K562 (cell line): ENCODE data around the gene CAMKV. TPM values are rescaled to one million over a fixed set of nuclear protein-coding genes. Genes with fewer than 3 reads are reported as not detected.

ENCODE experiments used
- ATAC-seq: fragments of 200-7000 bp; cut with Tn5 transposase; 3 replicates; pipeline ENCODE4 v1.9.1; 2020; ENCODE audit warnings: moderate library complexity
- BruUV-seq: library from RNA; stranded (reverse); fragments of 400-500 nt; replicated peaks from 2 replicates; lab custom pipeline; 2021; lab: Mats Ljungman, UMichigan
- CTCF ChIA-PET: fragments of 300-600 bp; formaldehyde crosslinking; extraction: SDS; loops from one replicate; lab custom pipeline; 2021; ENCODE audit warnings: low intra/inter-chr PET ratio; lab: Yijun Ruan, JAX
- POLR2A ChIA-PET: fragments of 300-600, 350-650 bp; sonication (Branson Sonifier 250); formaldehyde crosslinking; extraction: SDS; loops from one replicate; lab custom pipeline; 2021; ENCODE audit warnings: antibody characterized with exemption, inconsistent platforms; lab: Yijun Ruan, JAX
- DNase-seq, 4 experiments: peaks; one replicate each; pipeline versions ENCODE4 v3.0.0 to v3.0.0-alpha.2; 2011 to 2018; ENCODE audit warnings: low spot score in 3 of 4, mixed read lengths in 3 of 4; ENCODE audit errors: extremely low read depth in 1 of 4
- FAIRE-seq: peaks from 2 replicates; lab custom pipeline; 2011; peaks lifted over from hg19 to GRCh38; lab: Jason Lieb, UNC
- H2AFZ ChIP-seq: 2 replicates; pipeline ENCODE4 v1.6.0; 2011; ENCODE audit warnings: low read depth, low read length, control low read depth, inconsistent platforms
- H3K27ac ChIP-seq: fragments of 200-600 bp; 3 replicates; pipeline ENCODE4 v1.8.0; 2011; ENCODE audit warnings: low read depth, mild to moderate bottlenecking, control low read depth, inconsistent platforms, low read length, moderate library complexity, mixed read lengths; ENCODE audit errors: extremely low read depth
- H3K27me3 ChIP-seq, 2 experiments: fragments of 300-600 bp in 1 of 2; 2 replicates in 1 of 2; 3 replicates in 1 of 2; pipeline versions ENCODE4 v1.6.0 to v1.8.0; 2011; ENCODE audit warnings: inconsistent platforms in 2 of 2, low read length in 2 of 2, mild to moderate bottlenecking in 1 of 2, mixed read lengths in 1 of 2, moderate library complexity in 1 of 2; ENCODE audit not compliant: control insufficient read depth in 2 of 2, insufficient read depth in 2 of 2
- H3K36me3 ChIP-seq: fragments of 300-600 bp; 3 replicates; pipeline ENCODE4 v1.8.0; 2011; ENCODE audit warnings: mild to moderate bottlenecking, low read length, inconsistent platforms; ENCODE audit not compliant: control insufficient read depth, insufficient read depth
- H3K4me1 ChIP-seq, 2 experiments: fragments of 200-600 bp in 1 of 2; replicated peaks in 1 of 2; 2 replicates in 1 of 2; 3 replicates in 1 of 2; pipeline versions ENCODE4 v1.5.1 to v1.8.0; 2011; ENCODE audit warnings: inconsistent platforms in 2 of 2, low read length in 2 of 2, mild to moderate bottlenecking in 1 of 2, mixed read lengths in 1 of 2, moderate library complexity in 1 of 2; ENCODE audit not compliant: control insufficient read depth in 2 of 2, insufficient read depth in 2 of 2
- H3K4me2 ChIP-seq: 2 replicates; pipeline ENCODE4 v1.6.1; 2011; ENCODE audit warnings: low read length, control low read depth, inconsistent platforms, mixed read lengths; ENCODE audit not compliant: insufficient read depth
- H3K4me3 ChIP-seq: fragments of 200-600 bp; sonication (generic), shearing (Covaris generic); 2 replicates; pipeline ENCODE4 v1.5.1; 2016; ENCODE audit warnings: control low read depth, inconsistent platforms
- H3K79me2 ChIP-seq: fragments of 200-600 bp; 3 replicates; pipeline ENCODE4 v1.8.0; 2011; ENCODE audit warnings: low read length, inconsistent platforms; ENCODE audit not compliant: control insufficient read depth, insufficient read depth
- H3K9ac ChIP-seq, 2 experiments: 2 replicates each; pipeline versions ENCODE4 v1.6.0 to v1.6.1; 2011; ENCODE audit warnings: low read depth in 2 of 2, low read length in 2 of 2, control low read depth in 1 of 2, inconsistent platforms in 1 of 2, mild to moderate bottlenecking in 1 of 2, mixed read lengths in 1 of 2; ENCODE audit not compliant: insufficient read depth in 1 of 2
- H3K9me1 ChIP-seq: one replicate; pipeline ENCODE4 v1.6.0; 2011; ENCODE audit warnings: inconsistent platforms, mild to moderate bottlenecking, low read length, moderate library complexity; ENCODE audit not compliant: control insufficient read depth, insufficient read depth
- H3K9me3 ChIP-seq: replicated peaks from 2 replicates; pipeline ENCODE4 v1.5.1; 2011; ENCODE audit warnings: low read depth, low read length, inconsistent platforms; ENCODE audit not compliant: control insufficient read depth, insufficient read depth
- H4K20me1 ChIP-seq: replicated peaks from 2 replicates; pipeline ENCODE4 v1.6.1; 2011; ENCODE audit warnings: low read length, inconsistent platforms, mixed read lengths; ENCODE audit not compliant: control insufficient read depth, insufficient read depth
- BRD4 ChIP-seq: fragments of 200-600 bp; sonication (generic); IDR thresholded peaks from 2 replicates; pipeline ENCODE4 v1.6.1; 2017; ENCODE audit warnings: inconsistent platforms
- CTCF ChIP-seq, 3 experiments: IDR thresholded peaks in 2 of 3; conservative IDR thresholded peaks in 1 of 3; 2 replicates each; pipeline ENCODE4 v1.5.1; 2011 to 2012; ENCODE audit warnings: low read length in 3 of 3, mild to moderate bottlenecking in 3 of 3, control low read depth in 2 of 3, improper control_type of control experiment in 1 of 3, inconsistent platforms in 1 of 3, low read depth in 1 of 3, mixed read lengths in 1 of 3, moderate library complexity in 1 of 3; ENCODE audit not compliant: insufficient read depth in 2 of 3
- GABPB2 ChIP-seq: fragments of 250-450 bp; sonication (Bioruptor Pico); conservative IDR thresholded peaks from 2 replicates; pipeline ENCODE4 v1.5.1; 2021; ENCODE audit warnings: mild to moderate bottlenecking
- HIVEP1 ChIP-seq: fragments of 250-450 bp; sonication (Bioruptor Pico); IDR thresholded peaks from 2 replicates; pipeline ENCODE4 v1.4.0; 2020; ENCODE audit warnings: mild to moderate bottlenecking
- HNRNPLL ChIP-seq: fragments of 200-400 bp; formaldehyde crosslinking; IDR thresholded peaks from 2 replicates; pipeline ENCODE4 v1.6.1; 2017; ENCODE audit warnings: low read length, low read depth, mild to moderate bottlenecking; ENCODE audit not compliant: poor library complexity, severe bottlenecking
- MCM2 ChIP-seq: fragments of 450-650 bp; IDR thresholded peaks from 2 replicates; pipeline ENCODE4 v1.6.1; 2017; ENCODE audit warnings: low read depth, mild to moderate bottlenecking
- RCOR1 ChIP-seq, 2 experiments: IDR thresholded peaks; 2 replicates each; pipeline ENCODE4 v1.6.1; 2012; ENCODE audit warnings: low read depth in 2 of 2, low read length in 2 of 2, borderline replicate concordance in 1 of 2, improper control_type of control experiment in 1 of 2
- RFX1 ChIP-seq: fragments of 450-650 bp; IDR thresholded peaks from 2 replicates; pipeline ENCODE4 v1.6.1; 2016; ENCODE audit warnings: mild to moderate bottlenecking, moderate library complexity
- TCF3 ChIP-seq: sonication (generic); formaldehyde crosslinking; IDR thresholded peaks from 2 replicates; pipeline ENCODE4 v1.4.0; 2020; ENCODE audit warnings: mild to moderate bottlenecking, missing genetic modification reagents
- THRAP3 ChIP-seq: fragments of 450-650 bp; IDR thresholded peaks from 2 replicates; pipeline ENCODE4 v1.6.1; 2016; ENCODE audit warnings: mild to moderate bottlenecking, inconsistent platforms, borderline replicate concordance
- ZKSCAN8 ChIP-seq: fragments of 200-800 bp; sonication (Bioruptor generic); IDR thresholded peaks from 2 replicates; pipeline ENCODE4 v1.6.1; 2016; ENCODE audit warnings: missing genetic modification characterization, missing compliant biosample characterization
- ZNF507 ChIP-seq: conservative IDR thresholded peaks from 2 replicates; pipeline ENCODE4 v1.6.1; 2017; ENCODE audit warnings: missing genetic modification characterization, missing compliant biosample characterization
- ZNF551 ChIP-seq: fragments of 250-450 bp; sonication (Bioruptor Pico); IDR thresholded peaks from 2 replicates; pipeline ENCODE4 v1.5.0; 2021; ENCODE audit warnings: mild to moderate bottlenecking, moderate library complexity
- ZNF639 ChIP-seq, 2 experiments: fragments of 200-800 bp in 1 of 2; sonication (Bioruptor generic) in 1 of 2; sonication (generic) in 1 of 2; formaldehyde crosslinking in 1 of 2; IDR thresholded peaks in 1 of 2; conservative IDR thresholded peaks in 1 of 2; 2 replicates each; pipeline versions ENCODE4 v1.5.0 to v1.6.1; 2016 to 2020; ENCODE audit warnings: missing compliant biosample characterization in 1 of 2, missing genetic modification characterization in 1 of 2, missing genetic modification reagents in 1 of 2
- WGBS: fragments of 100-300 bp; shearing (Covaris generic); methylation state at CpG from one replicate; pipeline ENCODE4 v1.1.6; 2016; ENCODE audit warnings: low coverage, mixed read lengths; ENCODE audit not compliant: insufficient coverage; ENCODE audit errors: missing lambda C conversion rate; 5-methylcytosine and 5-hydroxymethylcytosine counted together
- in situ Hi-C: fragments of 300-500 bp; cut with MboI; formaldehyde crosslinking; loops from 4 replicates; pipeline ENCODE4 v1.15.0; 2018; ENCODE audit warnings: inconsistent platforms, mixed read lengths
- intact Hi-C: fragments of 100-400 bp; cut with micrococcal nuclease; formaldehyde crosslinking; loops from 2 replicates; pipeline ENCODE4 v1.14.2; 2022
- polyA plus RNA-seq, 8 experiments: library from polyadenylated mRNA; depleted of rRNA in 4 of 8; stranded (reverse) in 5 of 8; unstranded in 3 of 8; fragments of >200 nt; fragmentation: Nextera tagmentation in 2 of 8; fragmentation: Illumina TruSeq in 1 of 8; extraction: Ambion mirVana in 2 of 8; extraction: Trizol in 1 of 8; gene quantifications; 2 replicates each; pipeline versions ENCODE4 v1.2.1 to v1.2.3, GENCODE V29; 2011 to 2014; ENCODE audit warnings: inconsistent platforms in 1 of 8, missing spikeins in 1 of 8
- total RNA-seq, 7 experiments: library from RNA; depleted of rRNA in 6 of 7; stranded (reverse); fragments of >200 nt in 6 of 7; fragmentation: Illumina TruSeq in 2 of 7; extraction: Trizol in 2 of 7; gene quantifications; 2 replicates each; pipeline versions ENCODE4 v1.2.1 to v1.2.3, GENCODE V29; 2011 to 2021; ENCODE audit warnings: low replicate concordance in 1 of 7
- TF ChIP-seq, protein P1 (sequence below): fragments of 150-350 bp; IDR thresholded peaks from 2 replicates; pipeline ENCODE4 v1.6.1; 2014; ENCODE audit warnings: low read depth, mild to moderate bottlenecking, low read length, borderline replicate concordance

The CAMKV gene
- total and polyA plus RNA-seq, 9 of the 15 experiments (the other 6 are each of a cell fraction or from before 2014, with no cell fraction given): 0.08 to 2.7 (median 0.79) TPM

DNA sequence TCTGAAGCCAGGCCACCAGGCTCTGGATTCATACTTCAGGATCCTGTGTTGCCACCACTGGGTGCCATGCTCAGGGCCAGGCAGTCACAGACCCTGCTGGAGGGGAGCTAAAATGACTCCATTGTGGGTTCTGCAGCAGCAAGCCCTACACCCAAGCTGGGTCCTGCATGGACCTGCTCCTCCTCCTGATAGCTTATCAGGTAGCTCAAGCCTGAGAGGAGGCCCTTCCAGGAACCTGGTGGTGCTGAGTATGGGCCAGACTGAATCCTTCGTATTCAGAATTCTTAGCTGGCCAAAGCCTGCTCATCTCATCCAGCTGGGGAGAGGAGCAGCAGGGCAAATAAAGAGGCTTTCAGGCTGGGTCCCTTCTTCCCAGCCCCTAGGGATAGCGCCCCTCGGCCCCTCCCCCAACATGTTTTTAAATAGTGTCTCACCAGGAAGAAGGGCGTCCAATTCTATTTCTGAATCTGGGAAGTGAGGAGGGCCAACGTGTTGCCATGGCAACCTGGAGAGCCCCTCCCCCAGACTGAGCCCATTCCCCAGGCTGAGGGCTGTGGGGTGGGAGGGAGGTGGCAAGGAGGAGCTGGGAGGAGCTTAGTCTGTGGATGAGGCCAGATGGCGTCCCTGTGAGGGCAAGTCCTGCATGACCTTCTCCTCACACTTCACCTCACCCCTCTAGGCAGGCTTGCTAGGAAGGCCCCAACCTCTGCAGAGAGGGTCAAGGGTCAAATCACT, 11.0 kb upstream of the CAMKV start:
- FAIRE-seq (peak; percentile 69), DNase-seq (peak; percentile 61 to 77 (median 68)), ATAC-seq (peak; percentile 84)
- no peak overlapping the region for H3K4me3 ChIP-seq
- H3K9me3 ChIP-seq: no peaks in the 10 kb centered on the region
- no peaks in the 10 kb centered on the region for H3K27me3 ChIP-seq
- intact Hi-C loops (no loop called here), in situ Hi-C loops (no loop called here)
- H2AFZ ChIP-seq: no peak overlapping the region
- H3K9me1 ChIP-seq: no peaks in the 10 kb centered on the region
- no peak overlapping the region for H3K27ac ChIP-seq
- H4K20me1 ChIP-seq: no peaks in the 10 kb centered on the region
- no peaks in the 10 kb centered on the region for H3K36me3 ChIP-seq
- no TSS peak for BruUV-seq
- peak overlapping the region; percentile 21; the same call in 1 of the 2 replicates for H3K4me2 ChIP-seq
- no peaks in the 10 kb centered on the region for H3K79me2 ChIP-seq
- H3K9ac ChIP-seq: peak overlapping the region in 1 of 2 experiments; percentile 62; a peak in 1 of 4 replicates
- H3K4me1 ChIP-seq: peaks cover 11 to 14% of the 10 kb centered on the region in 2 experiments; a peak in 4 of 5 replicates
- ChIA-PET POLR2A (interaction anchor here (0.6 to 2.5 kb wide), 5 partner anchors 8 to 207 kb away, joined by 3 to 9 read pairs (median 3); no protein-coding TSS in a partner anchor), CTCF (no interaction called here)
- WGBS: 22% methylated on average over 3 of the region's 6 CpGs
- TF ChIP-seq RFX1: peak; percentile 93
- TF ChIP-seq ZNF551 (CRISPR knock-in tag): no peak
- TF ChIP-seq RCOR1 (IDR thresholded peaks at IDR 0.05; ENCODE audit: borderline replicate concordance in 1 of 2, low read depth in 2 of 2, low read length in 2 of 2): 0 out of 4 replicates have a peak, but pooled peaks of 1 of the 2 experiments have one; percentile 29
- TF ChIP-seq, protein P1, sequence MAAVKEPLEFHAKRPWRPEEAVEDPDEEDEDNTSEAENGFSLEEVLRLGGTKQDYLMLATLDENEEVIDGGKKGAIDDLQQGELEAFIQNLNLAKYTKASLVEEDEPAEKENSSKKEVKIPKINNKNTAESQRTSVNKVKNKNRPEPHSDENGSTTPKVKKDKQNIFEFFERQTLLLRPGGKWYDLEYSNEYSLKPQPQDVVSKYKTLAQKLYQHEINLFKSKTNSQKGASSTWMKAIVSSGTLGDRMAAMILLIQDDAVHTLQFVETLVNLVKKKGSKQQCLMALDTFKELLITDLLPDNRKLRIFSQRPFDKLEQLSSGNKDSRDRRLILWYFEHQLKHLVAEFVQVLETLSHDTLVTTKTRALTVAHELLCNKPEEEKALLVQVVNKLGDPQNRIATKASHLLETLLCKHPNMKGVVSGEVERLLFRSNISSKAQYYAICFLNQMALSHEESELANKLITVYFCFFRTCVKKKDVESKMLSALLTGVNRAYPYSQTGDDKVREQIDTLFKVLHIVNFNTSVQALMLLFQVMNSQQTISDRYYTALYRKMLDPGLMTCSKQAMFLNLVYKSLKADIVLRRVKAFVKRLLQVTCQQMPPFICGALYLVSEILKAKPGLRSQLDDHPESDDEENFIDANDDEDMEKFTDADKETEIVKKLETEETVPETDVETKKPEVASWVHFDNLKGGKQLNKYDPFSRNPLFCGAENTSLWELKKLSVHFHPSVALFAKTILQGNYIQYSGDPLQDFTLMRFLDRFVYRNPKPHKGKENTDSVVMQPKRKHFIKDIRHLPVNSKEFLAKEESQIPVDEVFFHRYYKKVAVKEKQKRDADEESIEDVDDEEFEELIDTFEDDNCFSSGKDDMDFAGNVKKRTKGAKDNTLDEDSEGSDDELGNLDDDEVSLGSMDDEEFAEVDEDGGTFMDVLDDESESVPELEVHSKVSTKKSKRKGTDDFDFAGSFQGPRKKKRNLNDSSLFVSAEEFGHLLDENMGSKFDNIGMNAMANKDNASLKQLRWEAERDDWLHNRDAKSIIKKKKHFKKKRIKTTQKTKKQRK: no peak
- no peak for TF ChIP-seq ZNF507 (tag)
- TF ChIP-seq GABPB2 (CRISPR knock-in tag): no peak
- no peak for TF ChIP-seq HNRNPLL
- no peak for TF ChIP-seq HIVEP1 (CRISPR knock-in tag)
- TF ChIP-seq MCM2: no peak
- no peak for TF ChIP-seq ZKSCAN8 (CRISPR knock-in tag)
- TF ChIP-seq TCF3 (CRISPR knock-in tag): peak; percentile 42
- TF ChIP-seq CTCF (IDR thresholded peaks at IDR 0.05 in 2 of 3, conservative IDR thresholded peaks at IDR 0.05 in 1 of 3; ENCODE audit: insufficient read depth in 2 of 3, low read depth in 1 of 3, low read length in 3 of 3): no peak
- no peak for TF ChIP-seq ZNF639 (CRISPR knock-in tag; conservative IDR thresholded peaks at IDR 0.05 in 1 of 2, IDR thresholded peaks at IDR 0.05 in 1 of 2)
- TF ChIP-seq THRAP3: no peak
- no peak for TF ChIP-seq BRD4
